ENCODE measurements around the gene THSD8. TPM values are rescaled to one million over a fixed set of nuclear protein-coding genes. Genes with fewer than 3 reads are reported as not detected.
"Not testable (repeated sequence)": the region's sequence is repeated elsewhere in the genome, so short reads cannot be mapped to it uniquely, and the experiment has no call there.

The THSD8 gene
- polyA plus RNA-seq, 1 donor from 2014 or later = not detected

DNA sequence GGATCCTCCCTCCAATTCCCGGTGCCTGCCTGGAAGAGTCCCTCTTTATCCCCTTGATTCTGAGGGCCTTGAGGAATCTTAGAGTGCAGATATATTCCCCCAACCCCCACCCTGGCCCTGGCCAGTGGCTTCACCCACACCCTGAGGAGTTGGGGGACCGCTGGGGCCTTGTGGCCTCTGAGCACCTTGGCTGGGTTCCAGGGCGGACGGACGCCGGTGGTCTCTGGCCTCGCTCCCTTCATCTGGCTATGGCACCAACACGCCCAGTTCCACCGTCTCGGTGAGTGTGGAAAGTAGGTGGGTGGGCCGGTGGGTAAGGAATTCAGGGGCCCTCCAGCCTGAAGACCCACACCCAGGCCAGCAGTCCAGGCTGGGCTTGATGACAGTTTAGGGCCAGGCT is 41.5 kb downstream of the THSD8 start:
- no peak for TF ChIP-seq REST (IDR thresholded peaks at IDR 0.05; ENCODE audit: borderline replicate concordance)
- TF ChIP-seq, protein P1, sequence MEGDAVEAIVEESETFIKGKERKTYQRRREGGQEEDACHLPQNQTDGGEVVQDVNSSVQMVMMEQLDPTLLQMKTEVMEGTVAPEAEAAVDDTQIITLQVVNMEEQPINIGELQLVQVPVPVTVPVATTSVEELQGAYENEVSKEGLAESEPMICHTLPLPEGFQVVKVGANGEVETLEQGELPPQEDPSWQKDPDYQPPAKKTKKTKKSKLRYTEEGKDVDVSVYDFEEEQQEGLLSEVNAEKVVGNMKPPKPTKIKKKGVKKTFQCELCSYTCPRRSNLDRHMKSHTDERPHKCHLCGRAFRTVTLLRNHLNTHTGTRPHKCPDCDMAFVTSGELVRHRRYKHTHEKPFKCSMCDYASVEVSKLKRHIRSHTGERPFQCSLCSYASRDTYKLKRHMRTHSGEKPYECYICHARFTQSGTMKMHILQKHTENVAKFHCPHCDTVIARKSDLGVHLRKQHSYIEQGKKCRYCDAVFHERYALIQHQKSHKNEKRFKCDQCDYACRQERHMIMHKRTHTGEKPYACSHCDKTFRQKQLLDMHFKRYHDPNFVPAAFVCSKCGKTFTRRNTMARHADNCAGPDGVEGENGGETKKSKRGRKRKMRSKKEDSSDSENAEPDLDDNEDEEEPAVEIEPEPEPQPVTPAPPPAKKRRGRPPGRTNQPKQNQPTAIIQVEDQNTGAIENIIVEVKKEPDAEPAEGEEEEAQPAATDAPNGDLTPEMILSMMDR (IDR thresholded peaks at IDR 0.05; ENCODE audit: poor library complexity, severe bottlenecking) = no peak
- no peak for TF ChIP-seq RAD21 (conservative IDR thresholded peaks at IDR 0.05)
- no peak for TF ChIP-seq SMC3 (conservative IDR thresholded peaks at IDR 0.05; ENCODE audit: poor library complexity)
- Histone ChIP-seq H3K27me3 (ENCODE audit: insufficient read depth, low read depth, low read length) (no peaks in the 10 kb centered on the region), H4K20me1 (ENCODE audit: insufficient read depth) (peaks cover 16% of the 10 kb centered on the region), H3K9ac (ENCODE audit: low read length) (no peak overlapping the region), H3K27ac (ENCODE audit: low read length) (no peak overlapping the region), H3K36me3 (ENCODE audit: insufficient read depth, low read length) (peaks cover 9% of the 10 kb centered on the region), H3F3A (ENCODE audit: insufficient read depth, low read length, poor library complexity, severe bottlenecking) (no peaks in the 10 kb centered on the region), H3K9me3 (ENCODE audit: low read length) (no peaks in the 10 kb centered on the region), H3K4me3 (ENCODE audit: low read length) (no peak overlapping the region), H3K4me2 (ENCODE audit: low read length) (no peak overlapping the region), H2AFZ (ENCODE audit: low read depth, low read length) (no peak overlapping the region), H3K79me2 (replicated peaks; ENCODE audit: insufficient read depth, low read length) (peaks cover 28% of the 10 kb centered on the region), H3K9me2 (ENCODE audit: insufficient read depth, low read length) (no peaks in the 10 kb centered on the region)

- Histone ChIP-seq H2AFZ (ENCODE audit: low read depth, low read length) (no peak overlapping the region), H3K79me2 (replicated peaks; ENCODE audit: insufficient read depth, low read length) (peaks cover 28% of the 10 kb centered on the region), H3K36me3 (ENCODE audit: insufficient read depth, low read length) (peaks cover 9% of the 10 kb centered on the region), H3K27me3 (ENCODE audit: insufficient read depth, low read depth, low read length) (no peaks in the 10 kb centered on the region), H3K9me3 (ENCODE audit: low read length) (no peaks in the 10 kb centered on the region), H3K9ac (ENCODE audit: low read length) (no peak overlapping the region), H3K27ac (ENCODE audit: low read length) (no peak overlapping the region), H3F3A (ENCODE audit: insufficient read depth, low read length, poor library complexity, severe bottlenecking) (no peaks in the 10 kb centered on the region), H3K4me2 (ENCODE audit: low read length) (no peak overlapping the region), H3K4me3 (ENCODE audit: low read length) (no peak overlapping the region), H4K20me1 (ENCODE audit: insufficient read depth) (peaks cover 16% of the 10 kb centered on the region), H3K9me2 (ENCODE audit: insufficient read depth, low read length) (no peaks in the 10 kb centered on the region)
- no peak for TF ChIP-seq EZH2 (IDR thresholded peaks at IDR 0.05; ENCODE audit: borderline replicate concordance, insufficient read depth, low read length, poor library complexity, severe bottlenecking)
- TF ChIP-seq POLR2AphosphoS5 (IDR thresholded peaks at IDR 0.05) = no peak
- TF ChIP-seq TAF1 (IDR thresholded peaks at IDR 0.05; ENCODE audit: low read depth) = no peak
- no peak for TF ChIP-seq SMC3 (conservative IDR thresholded peaks at IDR 0.05; ENCODE audit: poor library complexity)
- TF ChIP-seq EP300 (conservative IDR thresholded peaks at IDR 0.05; ENCODE audit: poor library complexity, severe bottlenecking) = no peak
- TF ChIP-seq RAD21 (conservative IDR thresholded peaks at IDR 0.05) = no peak
- TF ChIP-seq REST (IDR thresholded peaks at IDR 0.05; ENCODE audit: borderline replicate concordance) = no peak
- TF ChIP-seq MXI1 (conservative IDR thresholded peaks at IDR 0.05; ENCODE audit: poor library complexity, severe bottlenecking) = no peak
- TF ChIP-seq, protein P1 (IDR thresholded peaks at IDR 0.05; ENCODE audit: poor library complexity, severe bottlenecking) = no peak
Observed at GRCh38 chr19:12843999-12844732, 42.3 kb downstream of the THSD8 start.

DNA sequence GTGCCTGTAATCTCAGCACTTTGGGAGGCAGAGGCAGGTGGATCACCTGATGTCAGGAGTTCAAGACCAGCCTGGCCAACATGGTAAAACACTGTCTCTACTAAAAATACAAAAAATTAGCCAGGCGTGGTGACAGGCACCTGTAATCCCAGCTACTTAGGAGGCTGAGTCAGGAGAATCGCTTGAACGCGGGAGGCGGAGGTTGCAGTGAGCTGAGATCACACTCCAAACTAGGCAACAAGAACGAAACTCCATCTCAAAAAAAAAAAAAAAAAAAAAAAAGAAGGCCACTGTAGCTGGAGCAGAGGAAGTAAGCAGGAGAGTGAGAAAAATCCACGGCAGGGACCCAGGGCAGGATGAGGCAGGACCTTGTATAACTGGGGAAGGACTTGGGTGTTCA is 44.7 kb downstream of the THSD8 start:
- not testable (repeated sequence) for H3K4me2 ChIP-seq (ENCODE audit: low read length); H3K27me3 ChIP-seq (ENCODE audit: insufficient read depth, low read depth, low read length); H3K9ac ChIP-seq (ENCODE audit: low read length); H2AFZ ChIP-seq (ENCODE audit: low read depth, low read length); H3F3A ChIP-seq (ENCODE audit: insufficient read depth, low read length, poor library complexity, severe bottlenecking); H3K36me3 ChIP-seq (ENCODE audit: insufficient read depth, low read length); H3K9me2 ChIP-seq (ENCODE audit: insufficient read depth, low read length); H3K27ac ChIP-seq (ENCODE audit: low read length); H3K9me3 ChIP-seq (ENCODE audit: low read length); H3K4me3 ChIP-seq (ENCODE audit: low read length)
- H3K79me2 ChIP-seq (replicated peaks; ENCODE audit: insufficient read depth, low read length) = peaks cover 13% of the 10 kb centered on the region
- H4K20me1 ChIP-seq (ENCODE audit: insufficient read depth) = peaks cover 14% of the 10 kb centered on the region
